Measurements from ENCODE around the gene MS4A6E. TPM values are rescaled to one million over a fixed set of nuclear protein-coding genes. Genes with fewer than 3 reads are reported as not detected.
"Not testable (repeated sequence)": the region's sequence is repeated elsewhere in the genome, so short reads cannot be mapped to it uniquely, and the experiment has no call there.

Gene MS4A6E
- total RNA-seq, 1 experiment from 2014 or later = not detected

DNA sequence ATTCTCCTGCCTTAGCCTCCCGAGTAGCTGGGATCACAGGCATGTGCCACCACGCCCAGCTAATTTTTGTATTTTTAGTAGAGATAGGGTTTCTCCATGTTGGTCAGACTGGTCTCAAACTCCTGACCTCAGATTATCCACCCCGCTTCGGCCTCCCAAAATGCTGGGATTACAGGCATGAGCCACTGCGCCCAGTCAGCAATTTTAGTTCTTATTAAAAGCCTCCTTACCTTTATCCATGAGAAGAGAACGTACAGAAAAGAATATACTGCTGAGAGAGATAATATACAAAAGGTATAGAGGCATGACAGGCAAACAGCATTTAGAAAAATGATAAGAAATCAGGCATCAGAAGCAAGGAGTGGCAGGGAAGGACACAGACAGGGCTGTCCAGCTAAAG is 25.2 kb upstream of the MS4A6E start:
- not testable (repeated sequence) for H3K36me3 ChIP-seq (ENCODE audit: insufficient read depth, low read length); H3K4me3 ChIP-seq (ENCODE audit: low read length); H3K9ac ChIP-seq (ENCODE audit: low read length); H3K79me2 ChIP-seq (ENCODE audit: low read length); H4K20me1 ChIP-seq (ENCODE audit: insufficient read depth, low read depth, low read length); H3K27me3 ChIP-seq (ENCODE audit: low read length); H3K9me2 ChIP-seq (replicated peaks; ENCODE audit: insufficient read depth, low read length); H3K27ac ChIP-seq (ENCODE audit: low read length); H3K4me2 ChIP-seq (ENCODE audit: low read depth, low read length, poor library complexity, severe bottlenecking); H2AFZ ChIP-seq (ENCODE audit: low read length); DNase-seq; H3K9me3 ChIP-seq (ENCODE audit: low read length); H3K4me1 ChIP-seq (ENCODE audit: low read length)

DNA sequence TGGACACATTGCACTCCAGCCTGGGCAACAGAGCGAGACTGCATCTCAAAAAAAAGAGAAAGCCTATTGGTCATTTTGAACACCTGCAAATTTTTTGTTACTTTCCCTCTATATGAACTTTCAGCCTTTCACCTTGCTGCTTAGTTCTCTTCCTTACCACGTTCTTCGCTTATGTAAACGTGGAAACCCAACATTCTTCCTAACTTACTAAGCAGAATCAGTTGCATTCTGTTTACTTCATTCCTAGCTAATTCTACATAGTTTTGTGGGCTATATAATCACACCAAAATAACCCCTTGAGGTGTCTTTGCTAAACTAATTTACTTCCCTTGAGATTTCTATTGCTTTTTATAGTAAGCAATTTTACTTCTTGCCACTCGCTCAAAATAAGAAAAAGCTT is 23.4 kb upstream of the MS4A6E start:
- Histone ChIP-seq H3K9me2 (replicated peaks; ENCODE audit: insufficient read depth, low read length) (no peaks in the 10 kb centered on the region), H3K27ac (ENCODE audit: low read length) (no peak overlapping the region), H3K9me3 (ENCODE audit: low read length) (no peaks in the 10 kb centered on the region), H3K9ac (ENCODE audit: low read length) (no peak overlapping the region), H4K20me1 (ENCODE audit: insufficient read depth, low read depth, low read length) (no peaks in the 10 kb centered on the region), H2AFZ (ENCODE audit: low read length) (no peak overlapping the region), H3K4me2 (ENCODE audit: low read depth, low read length, poor library complexity, severe bottlenecking) (no peak overlapping the region), H3K36me3 (ENCODE audit: insufficient read depth, low read length) (no peaks in the 10 kb centered on the region), H3K79me2 (ENCODE audit: low read length) (no peaks in the 10 kb centered on the region), H3K4me1 (ENCODE audit: low read length) (no peaks in the 10 kb centered on the region), H3K4me3 (ENCODE audit: low read length) (no peak overlapping the region), H3K27me3 (ENCODE audit: low read length) (no peaks in the 10 kb centered on the region)
- no peak for DNase-seq

DNA sequence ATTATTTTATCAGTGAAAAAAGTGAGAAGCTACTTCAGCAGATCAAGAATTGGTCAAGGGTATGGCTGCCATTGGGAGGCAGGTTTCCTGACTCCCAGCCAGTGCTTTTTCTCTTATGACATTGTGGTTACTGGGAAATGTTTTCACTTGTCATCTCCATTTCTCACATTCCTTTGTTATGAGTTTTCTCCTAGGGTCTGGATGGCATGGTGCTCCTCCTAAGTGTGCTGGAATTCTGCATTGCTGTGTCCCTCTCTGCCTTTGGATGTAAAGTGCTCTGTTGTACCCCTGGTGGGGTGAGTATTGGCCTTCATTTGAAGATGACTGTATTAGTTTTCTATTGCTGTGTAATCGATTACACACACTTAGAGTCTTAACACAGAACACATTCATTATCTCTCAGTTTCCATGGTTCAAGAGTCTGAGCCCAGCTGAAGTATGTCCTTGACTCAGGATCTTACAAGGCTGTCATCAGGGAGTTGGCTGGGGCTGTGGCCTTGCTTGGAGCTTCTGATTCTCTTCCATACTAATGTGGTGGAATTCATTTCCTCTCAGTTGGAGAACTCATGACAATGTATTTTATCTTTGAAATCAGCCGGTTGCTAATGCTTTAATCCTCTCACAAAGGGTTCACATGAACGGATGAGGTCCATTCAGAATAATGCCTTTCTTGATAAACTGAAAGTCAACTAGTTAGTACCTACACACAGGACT is 21.0 kb upstream of the MS4A6E start:
- no peaks in the 10 kb centered on the region for H3K36me3 ChIP-seq (ENCODE audit: insufficient read depth, low read length)
- H3K9ac ChIP-seq (ENCODE audit: low read length) = no peak overlapping the region
- H3K4me1 ChIP-seq (ENCODE audit: low read length) = peaks cover 4% of the 10 kb centered on the region; the same call in 1 of the 2 replicates

DNA sequence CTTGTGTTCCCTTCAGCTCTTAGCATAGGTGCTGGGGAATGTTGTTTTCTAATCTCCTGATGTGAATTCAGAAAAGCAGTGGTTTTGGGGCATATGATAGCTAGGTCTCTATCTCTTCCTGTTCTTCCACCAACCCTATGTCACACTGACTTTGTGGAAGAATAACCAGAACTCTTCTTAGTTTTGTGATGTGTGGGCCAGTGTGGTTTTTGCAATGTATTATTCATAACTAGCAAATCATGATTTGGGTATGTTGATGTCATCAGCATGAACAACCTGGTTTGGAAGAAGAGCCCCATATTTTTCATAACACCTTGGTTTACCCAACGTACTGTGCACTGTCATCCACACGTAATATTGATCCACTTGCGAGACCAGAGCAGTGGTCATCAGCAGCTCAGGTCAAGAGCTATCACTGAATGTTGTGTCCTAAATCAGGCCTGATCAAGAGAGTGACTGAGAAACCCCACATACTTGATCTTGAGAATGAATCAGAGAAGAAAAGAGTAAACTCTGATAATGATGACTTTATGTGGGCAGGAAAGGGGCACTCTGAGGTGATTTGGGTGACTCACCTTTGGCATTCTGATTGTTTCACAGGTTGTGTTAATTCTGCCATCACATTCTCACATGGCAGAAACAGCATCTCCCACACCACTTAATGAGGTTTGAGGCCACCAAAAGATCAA is 19.4 kb upstream of the MS4A6E start:
- no peak overlapping the region for H3K9ac ChIP-seq (ENCODE audit: low read length)
- no peaks in the 10 kb centered on the region for H3K9me3 ChIP-seq (ENCODE audit: low read length)
- H3K36me3 ChIP-seq (ENCODE audit: insufficient read depth, low read length) = no peaks in the 10 kb centered on the region
- no peaks in the 10 kb centered on the region for H3K9me2 ChIP-seq (replicated peaks; ENCODE audit: insufficient read depth, low read length)
- H2AFZ ChIP-seq (ENCODE audit: low read length) = no peak overlapping the region
- H3K27ac ChIP-seq (ENCODE audit: low read length) = no peak overlapping the region
- H3K4me3 ChIP-seq (ENCODE audit: low read length) = no peak overlapping the region
- H3K27me3 ChIP-seq (ENCODE audit: low read length) = no peaks in the 10 kb centered on the region
- no peaks in the 10 kb centered on the region for H4K20me1 ChIP-seq (ENCODE audit: insufficient read depth, low read depth, low read length)
- H3K4me1 ChIP-seq (ENCODE audit: low read length) = peaks cover 4% of the 10 kb centered on the region; the same call in 1 of the 2 replicates
- no peaks in the 10 kb centered on the region for H3K79me2 ChIP-seq (ENCODE audit: low read length)
- no peak for DNase-seq
- H3K4me2 ChIP-seq (ENCODE audit: low read depth, low read length, poor library complexity, severe bottlenecking) = no peak overlapping the region

More for the DNA sequence above, 21.0 kb upstream of the MS4A6E start:
- no peak overlapping the region for H2AFZ ChIP-seq (ENCODE audit: low read length)
- H3K27me3 ChIP-seq (ENCODE audit: low read length) = no peaks in the 10 kb centered on the region
- no peaks in the 10 kb centered on the region for H4K20me1 ChIP-seq (ENCODE audit: insufficient read depth, low read depth, low read length)
- H3K79me2 ChIP-seq (ENCODE audit: low read length) = no peaks in the 10 kb centered on the region
- H3K27ac ChIP-seq (ENCODE audit: low read length) = no peak overlapping the region
- H3K4me2 ChIP-seq (ENCODE audit: low read depth, low read length, poor library complexity, severe bottlenecking) = no peak overlapping the region
- H3K4me3 ChIP-seq (ENCODE audit: low read length) = no peak overlapping the region
- no peaks in the 10 kb centered on the region for H3K9me2 ChIP-seq (replicated peaks; ENCODE audit: insufficient read depth, low read length)
- no peaks in the 10 kb centered on the region for H3K9me3 ChIP-seq (ENCODE audit: low read length)
- DNase-seq = no peak

GRCh38 chr11:60310407-60310998 is 16.6 kb upstream of the MS4A6E start:
- Histone ChIP-seq H3K27me3 (ENCODE audit: low read length) (no peaks in the 10 kb centered on the region), H3K4me3 (ENCODE audit: low read length) (no peak overlapping the region), H3K27ac (ENCODE audit: low read length) (no peak overlapping the region), H4K20me1 (ENCODE audit: insufficient read depth, low read depth, low read length) (no peaks in the 10 kb centered on the region), H3K4me1 (ENCODE audit: low read length) (peaks cover 4% of the 10 kb centered on the region; the same call in 1 of the 2 replicates), H2AFZ (ENCODE audit: low read length) (no peak overlapping the region), H3K36me3 (ENCODE audit: insufficient read depth, low read length) (no peaks in the 10 kb centered on the region), H3K9ac (ENCODE audit: low read length) (no peak overlapping the region), H3K9me3 (ENCODE audit: low read length) (no peaks in the 10 kb centered on the region), H3K9me2 (replicated peaks; ENCODE audit: insufficient read depth, low read length) (no peaks in the 10 kb centered on the region), H3K4me2 (ENCODE audit: low read depth, low read length, poor library complexity, severe bottlenecking) (no peak overlapping the region), H3K79me2 (ENCODE audit: low read length) (no peaks in the 10 kb centered on the region)
- no peak for DNase-seq

DNA sequence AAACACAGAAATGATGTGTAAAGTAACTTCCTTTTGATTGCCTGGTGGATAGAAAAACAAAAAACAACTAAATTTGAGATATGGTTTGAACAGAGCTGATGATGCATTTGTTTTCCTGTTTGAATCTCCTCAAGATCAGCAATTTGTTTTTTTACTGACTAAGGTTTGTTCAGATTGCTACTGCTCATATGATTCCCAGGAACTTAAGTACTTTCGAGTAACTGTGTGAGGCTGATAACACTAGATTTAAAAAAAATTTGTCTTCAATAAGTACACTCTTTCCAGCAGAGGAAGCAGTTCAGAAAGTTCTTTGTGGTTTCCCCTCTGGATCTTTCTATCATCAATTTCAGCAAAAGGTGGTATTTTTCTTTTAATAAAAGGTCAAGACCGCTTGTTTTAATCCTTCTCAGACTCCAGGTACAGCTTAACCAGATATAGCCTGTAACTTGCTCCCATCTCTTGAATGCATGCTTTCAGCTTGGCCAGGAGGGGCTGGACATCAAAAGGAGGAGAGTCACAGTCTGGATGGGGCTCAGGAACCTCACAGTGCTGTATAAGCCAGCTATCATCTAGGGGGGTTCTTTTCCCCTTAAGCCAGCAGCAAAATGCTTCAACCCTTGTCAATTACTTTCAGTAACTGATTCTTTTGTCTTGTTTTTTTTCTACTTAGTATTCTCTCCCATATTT is 12.3 kb upstream of the MS4A6E start:
- Histone ChIP-seq H4K20me1 (ENCODE audit: insufficient read depth, low read depth, low read length) (no peaks in the 10 kb centered on the region), H3K4me3 (ENCODE audit: low read length) (no peak overlapping the region), H3K79me2 (ENCODE audit: low read length) (no peaks in the 10 kb centered on the region), H3K36me3 (ENCODE audit: insufficient read depth, low read length) (no peaks in the 10 kb centered on the region; the same call in 1 of the 2 replicates), H3K9me3 (ENCODE audit: low read length) (peaks cover 6% of the 10 kb centered on the region; the same call in 1 of the 2 replicates), H3K9me2 (replicated peaks; ENCODE audit: insufficient read depth, low read length) (no peaks in the 10 kb centered on the region), H3K9ac (ENCODE audit: low read length) (no peak overlapping the region), H3K27ac (ENCODE audit: low read length) (no peak overlapping the region), H3K27me3 (ENCODE audit: low read length) (peaks cover 4% of the 10 kb centered on the region; the same call in 1 of the 2 replicates), H3K4me1 (ENCODE audit: low read length) (peaks cover 4% of the 10 kb centered on the region; the same call in 1 of the 2 replicates), H3K4me2 (ENCODE audit: low read depth, low read length, poor library complexity, severe bottlenecking) (no peak overlapping the region), H2AFZ (ENCODE audit: low read length) (no peak overlapping the region)
- DNase-seq = no peak

GRCh38 chr11:60315871-60316270 is 11.2 kb upstream of the MS4A6E start:
- no peak overlapping the region for H3K9ac ChIP-seq (ENCODE audit: low read length)
- peaks cover 3% of the 10 kb centered on the region; the same call in 1 of the 2 replicates for H3K4me1 ChIP-seq (ENCODE audit: low read length)
- H3K36me3 ChIP-seq (ENCODE audit: insufficient read depth, low read length) = no peaks in the 10 kb centered on the region; the same call in 1 of the 2 replicates
- peaks cover 4% of the 10 kb centered on the region; the same call in 1 of the 2 replicates for H3K27me3 ChIP-seq (ENCODE audit: low read length)
- no peak for DNase-seq
- no peak overlapping the region for H2AFZ ChIP-seq (ENCODE audit: low read length)
- peaks cover 16% of the 10 kb centered on the region for H3K9me3 ChIP-seq (ENCODE audit: low read length)
- no peak overlapping the region for H3K4me3 ChIP-seq (ENCODE audit: low read length)
- no peak overlapping the region for H3K27ac ChIP-seq (ENCODE audit: low read length)
- no peak overlapping the region for H3K4me2 ChIP-seq (ENCODE audit: low read depth, low read length, poor library complexity, severe bottlenecking)
- H4K20me1 ChIP-seq (ENCODE audit: insufficient read depth, low read depth, low read length) = no peaks in the 10 kb centered on the region
- H3K9me2 ChIP-seq (replicated peaks; ENCODE audit: insufficient read depth, low read length) = no peaks in the 10 kb centered on the region
- no peaks in the 10 kb centered on the region for H3K79me2 ChIP-seq (ENCODE audit: low read length)

GRCh38 chr11:60316317-60316716 is 10.7 kb upstream of the MS4A6E start:
- Histone ChIP-seq H2AFZ (ENCODE audit: low read length) (no peak overlapping the region), H4K20me1 (ENCODE audit: insufficient read depth, low read depth, low read length) (no peaks in the 10 kb centered on the region), H3K9ac (ENCODE audit: low read length) (no peak overlapping the region), H3K4me3 (ENCODE audit: low read length) (no peak overlapping the region), H3K27ac (ENCODE audit: low read length) (no peak overlapping the region), H3K9me2 (replicated peaks; ENCODE audit: insufficient read depth, low read length) (no peaks in the 10 kb centered on the region), H3K27me3 (ENCODE audit: low read length) (peaks cover 4% of the 10 kb centered on the region; the same call in 1 of the 2 replicates), H3K36me3 (ENCODE audit: insufficient read depth, low read length) (no peaks in the 10 kb centered on the region; the same call in 1 of the 2 replicates), H3K9me3 (ENCODE audit: low read length) (peaks cover 19% of the 10 kb centered on the region), H3K4me1 (ENCODE audit: low read length) (no peaks in the 10 kb centered on the region), H3K4me2 (ENCODE audit: low read depth, low read length, poor library complexity, severe bottlenecking) (peak overlapping the region; percentile 11), H3K79me2 (ENCODE audit: low read length) (no peaks in the 10 kb centered on the region)
- DNase-seq = no peak

Measured in Karpas-422 (cell line).